H9 (cell line): ENCODE measurements around the gene THBS1. TPM values are rescaled to one million over a fixed set of nuclear protein-coding genes. Genes with fewer than 3 reads are reported as not detected.

Experiments used
- DNase-seq: peaks from one replicate; pipeline ENCODE4 v3.0.0-alpha.2; 2017
- H2AFZ ChIP-seq: one replicate; pipeline ENCODE4 v1.6.1; 2013; ENCODE audit warnings: mild to moderate bottlenecking, low read length, control low read depth, moderate library complexity
- H2AK5ac ChIP-seq: 2 replicates; pipeline ENCODE4 v1.6.1; 2013; ENCODE audit warnings: low read length, control low read depth, mixed read lengths; ENCODE audit not compliant: insufficient read length
- H2BK120ac ChIP-seq: one replicate; pipeline ENCODE4 v1.6.1; 2013; ENCODE audit warnings: low read depth, mild to moderate bottlenecking, low read length, control low read depth, inconsistent platforms; ENCODE audit not compliant: poor library complexity, severe bottlenecking
- H2BK12ac ChIP-seq: 2 replicates; pipeline ENCODE4 v1.6.1; 2013; ENCODE audit warnings: low read length, control low read depth, mixed read lengths, low read depth; ENCODE audit not compliant: insufficient read length
- H2BK15ac ChIP-seq: 2 replicates; pipeline ENCODE4 v1.6.1; 2013; ENCODE audit warnings: low read depth, low read length, control low read depth
- H2BK20ac ChIP-seq: one replicate; pipeline ENCODE4 v1.6.1; 2013; ENCODE audit warnings: low read depth, mild to moderate bottlenecking, low read length, control low read depth, inconsistent platforms; ENCODE audit not compliant: poor library complexity, severe bottlenecking
- H2BK5ac ChIP-seq: 2 replicates; pipeline ENCODE4 v1.6.1; 2013; ENCODE audit warnings: low read length, control low read depth, mixed read lengths; ENCODE audit not compliant: insufficient read length
- H3K14ac ChIP-seq: 2 replicates; pipeline ENCODE4 v1.6.1; 2013; ENCODE audit warnings: low read length, control low read depth; ENCODE audit not compliant: insufficient read depth
- H3K18ac ChIP-seq: 2 replicates; pipeline ENCODE4 v1.6.1; 2013; ENCODE audit warnings: low read depth, mild to moderate bottlenecking, mixed read lengths, low read length, control low read depth; ENCODE audit not compliant: insufficient read length
- H3K23ac ChIP-seq: 2 replicates; pipeline ENCODE4 v1.6.1; 2013; ENCODE audit warnings: low read length, control low read depth, mixed read lengths, low read depth; ENCODE audit not compliant: insufficient read length
- H3K23me2 ChIP-seq: 2 replicates; pipeline ENCODE4 v1.6.1; 2013; ENCODE audit warnings: low read depth, mild to moderate bottlenecking, mixed read lengths, low read length, control low read depth; ENCODE audit not compliant: insufficient read length, poor library complexity, severe bottlenecking
- H3K27ac ChIP-seq: 2 replicates; pipeline ENCODE4 v1.5.1; 2013; ENCODE audit warnings: low read length, control low read depth, mixed read lengths, low read depth; ENCODE audit not compliant: insufficient read length
- H3K27me3 ChIP-seq: 2 replicates; pipeline ENCODE4 v1.6.1; 2013; ENCODE audit warnings: low read length, control low read depth, inconsistent platforms; ENCODE audit not compliant: insufficient read depth
- H3K4ac ChIP-seq: 2 replicates; pipeline ENCODE4 v1.6.1; 2013; ENCODE audit warnings: low read depth, mild to moderate bottlenecking, control low read depth, inconsistent platforms, low read length, moderate library complexity
- H3K4me1 ChIP-seq: 2 replicates; pipeline ENCODE4 v1.6.1; 2013; ENCODE audit warnings: low read length, control low read depth, inconsistent platforms; ENCODE audit not compliant: insufficient read depth
- H3K4me2 ChIP-seq: 2 replicates; pipeline ENCODE4 v1.6.1; 2013; ENCODE audit warnings: low read length, control low read depth, mixed read lengths; ENCODE audit not compliant: insufficient read length, insufficient read depth
- H3K56ac ChIP-seq: 2 replicates; pipeline ENCODE4 v1.6.1; 2013; ENCODE audit warnings: low read depth, mild to moderate bottlenecking, mixed read lengths, low read length, control low read depth; ENCODE audit not compliant: insufficient read length
- H3K79me1 ChIP-seq: 2 replicates; pipeline ENCODE4 v1.6.1; 2013; ENCODE audit warnings: low read depth, mild to moderate bottlenecking, moderate library complexity, low read length, control low read depth, inconsistent platforms; ENCODE audit not compliant: insufficient read depth, poor library complexity, severe bottlenecking
- H3K79me2 ChIP-seq: 2 replicates; pipeline ENCODE4 v1.6.1; 2013; ENCODE audit warnings: low read length, control low read depth, inconsistent platforms; ENCODE audit not compliant: insufficient read depth
- H3K9ac ChIP-seq: 2 replicates; pipeline ENCODE4 v1.6.1; 2013; ENCODE audit warnings: low read length, control low read depth, mixed read lengths; ENCODE audit not compliant: insufficient read length; ENCODE audit errors: extremely low read depth
- H3K9me3 ChIP-seq: one replicate; pipeline ENCODE4 v1.6.1; 2013; ENCODE audit warnings: low read depth, low read length, inconsistent platforms; ENCODE audit not compliant: control insufficient read depth
- H3T11ph ChIP-seq: one replicate; pipeline ENCODE4 v1.6.1; 2013; ENCODE audit warnings: mild to moderate bottlenecking, low read length, control low read depth, inconsistent platforms
- H4K20me1 ChIP-seq: one replicate; pipeline ENCODE4 v1.6.1; 2013; ENCODE audit not compliant: control insufficient read depth, insufficient read length, insufficient read depth
- H4K5ac ChIP-seq: 2 replicates; pipeline ENCODE4 v1.6.1; 2013; ENCODE audit warnings: low read depth, mild to moderate bottlenecking, mixed read lengths, low read length, control low read depth; ENCODE audit not compliant: insufficient read length
- H4K8ac ChIP-seq: replicated peaks from 2 replicates; pipeline ENCODE4 v1.6.1; 2013; ENCODE audit warnings: low read length, control low read depth, mixed read lengths, low read depth; ENCODE audit not compliant: insufficient read length
- H4K91ac ChIP-seq: 2 replicates; pipeline ENCODE4 v1.6.1; 2013; ENCODE audit warnings: low read depth, mild to moderate bottlenecking, moderate library complexity, mixed read lengths, low read length, control low read depth; ENCODE audit not compliant: insufficient read length
- H3K27ac Mint-ChIP-seq, 3 experiments: 2 replicates in 2 of 3; 3 replicates in 1 of 3; pipeline ENCODE4 v1.8.0; 2020 to 2021; ENCODE audit warnings: mixed read lengths in 3 of 3, mild to moderate bottlenecking in 1 of 3, moderate library complexity in 1 of 3
- H3K27me3 Mint-ChIP-seq: 2 replicates; pipeline ENCODE4 v1.8.0; 2021; ENCODE audit warnings: low read depth, mild to moderate bottlenecking, moderate library complexity, mixed read lengths
- H3K36me3 Mint-ChIP-seq, 3 experiments: 2 replicates in 2 of 3; 3 replicates in 1 of 3; pipeline ENCODE4 v1.8.0; 2020 to 2021; ENCODE audit warnings: low read depth in 3 of 3, mixed read lengths in 3 of 3; ENCODE audit not compliant: insufficient read depth in 1 of 3
- H3K4me1 Mint-ChIP-seq, 2 experiments: 2 replicates each; pipeline ENCODE4 v1.8.0; 2020; ENCODE audit warnings: mixed read lengths in 2 of 2
- H3K4me3 Mint-ChIP-seq, 2 experiments: 2 replicates in 1 of 2; 3 replicates in 1 of 2; pipeline ENCODE4 v1.8.0; 2020 to 2021; ENCODE audit warnings: mild to moderate bottlenecking in 2 of 2, mixed read lengths in 2 of 2, moderate library complexity in 1 of 2
- H3K9me3 Mint-ChIP-seq, 2 experiments: 2 replicates in 1 of 2; 3 replicates in 1 of 2; pipeline ENCODE4 v1.8.0; 2020; ENCODE audit warnings: mild to moderate bottlenecking in 2 of 2, mixed read lengths in 2 of 2, moderate library complexity in 1 of 2
- CTCF ChIP-seq: fragments of 200-600 bp; sonication (generic); conservative IDR thresholded peaks from 3 replicates; pipeline ENCODE4 v1.8.0; 2021; ENCODE audit warnings: antibody characterized with exemption, mild to moderate bottlenecking
- WGBS: extraction: QIAGEN DNeasy Blood & Tissue Kit; methylation state at CpG from one replicate; pipeline ENCODE4 v1.1.7; 2013; ENCODE audit warnings: missing lambda C conversion rate, low lambda C conversion rate, mixed read lengths; ENCODE audit not compliant: insufficient read length; ENCODE audit errors: extremely low coverage; 5-methylcytosine and 5-hydroxymethylcytosine counted together
- total RNA-seq: library from RNA; stranded (reverse); gene quantifications from 2 replicates; pipeline ENCODE4 v1.2.1, GENCODE V29; 2021

Gene THBS1
- total RNA-seq, 1 experiment from 2014 or later, result 72.1 TPM

- no peak for DNase-seq
- Histone ChIP-seq H3K18ac (no peak overlapping the region), H4K91ac (no peak overlapping the region), H3K4ac (no peak overlapping the region), H2BK15ac (no peak overlapping the region), H2BK12ac (no peak overlapping the region), H3K4me1 (no peaks in the 10 kb centered on the region), H3K14ac (no peak overlapping the region), H3K23ac (no peak overlapping the region), H4K8ac (no peak overlapping the region), H2AFZ (no peak overlapping the region), H3K9ac (no peak overlapping the region), H3K27ac (no peak overlapping the region), H4K20me1 (no peaks in the 10 kb centered on the region), H2BK5ac (no peak overlapping the region), H4K5ac (no peak overlapping the region), H2BK120ac (no peak overlapping the region), H3K23me2 (no peaks in the 10 kb centered on the region), H2AK5ac (no peak overlapping the region), H3K79me1 (no peaks in the 10 kb centered on the region), H3K27me3 (no peaks in the 10 kb centered on the region), H3K56ac (no peak overlapping the region), H3K4me2 (no peak overlapping the region), H3K9me3 (no peaks in the 10 kb centered on the region), H2BK20ac (no peak overlapping the region), H3K79me2 (no peaks in the 10 kb centered on the region), H3T11ph (no peak overlapping the region)
- no peak for TF ChIP-seq CTCF
- no peak overlapping the region; a peak in 1 of 7 replicates for H3K27ac Mint-ChIP-seq
- peaks cover 0 to 4% (median 0%) of the 10 kb centered on the region in 3 experiments; a peak in 2 of 7 replicates for H3K36me3 Mint-ChIP-seq
- H3K27me3 Mint-ChIP-seq, result no peaks in the 10 kb centered on the region; the same call in none of the 2 replicates
- WGBS, result no CpG with 5 or more reads among the region's 6 CpGs
- no peaks in the 10 kb centered on the region for H3K4me1 Mint-ChIP-seq
- H3K4me3 Mint-ChIP-seq, result no peak overlapping the region
- H3K9me3 Mint-ChIP-seq, result peaks cover 3 to 8% of the 10 kb centered on the region in 2 experiments; a peak in 4 of 5 replicates
Measured at GRCh38 chr15:39616731-39617455, 36.0 kb downstream of the THBS1 start.
